ENCODE data around the gene HDAC4.

DNA sequence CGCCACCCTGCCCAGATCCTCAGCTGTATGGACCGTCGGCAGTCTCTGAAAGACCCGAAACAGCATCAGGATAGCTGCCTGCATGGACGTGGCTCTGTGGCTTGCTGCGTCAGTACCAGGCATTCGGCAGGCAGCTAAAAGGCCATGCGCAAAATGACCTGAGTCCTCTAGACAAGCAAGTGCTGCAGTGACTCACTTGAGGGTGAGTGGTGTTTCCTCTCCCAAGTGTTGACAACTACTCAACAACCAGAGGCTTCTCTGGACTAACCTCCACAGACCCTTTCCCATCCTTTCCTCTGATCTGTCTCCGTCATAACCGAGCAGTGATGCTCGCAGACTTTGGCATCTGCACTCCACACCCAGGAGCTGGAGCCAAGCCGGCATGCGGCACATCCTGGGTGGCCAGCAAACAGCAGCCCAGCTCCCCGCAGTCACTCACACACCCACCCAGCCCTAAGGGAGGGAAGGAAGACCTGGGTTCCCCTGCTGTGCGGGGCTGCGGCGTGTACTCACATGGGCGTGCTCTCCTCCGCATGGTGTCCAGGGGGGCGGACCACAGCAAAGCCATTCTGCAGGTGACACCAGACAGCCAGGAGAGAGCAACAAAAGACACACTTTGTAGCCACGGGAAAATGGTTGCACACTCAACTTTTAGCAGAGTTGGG lies 313.6 kb downstream of the HDAC4 start:
- TF ChIP-seq, protein P1, sequence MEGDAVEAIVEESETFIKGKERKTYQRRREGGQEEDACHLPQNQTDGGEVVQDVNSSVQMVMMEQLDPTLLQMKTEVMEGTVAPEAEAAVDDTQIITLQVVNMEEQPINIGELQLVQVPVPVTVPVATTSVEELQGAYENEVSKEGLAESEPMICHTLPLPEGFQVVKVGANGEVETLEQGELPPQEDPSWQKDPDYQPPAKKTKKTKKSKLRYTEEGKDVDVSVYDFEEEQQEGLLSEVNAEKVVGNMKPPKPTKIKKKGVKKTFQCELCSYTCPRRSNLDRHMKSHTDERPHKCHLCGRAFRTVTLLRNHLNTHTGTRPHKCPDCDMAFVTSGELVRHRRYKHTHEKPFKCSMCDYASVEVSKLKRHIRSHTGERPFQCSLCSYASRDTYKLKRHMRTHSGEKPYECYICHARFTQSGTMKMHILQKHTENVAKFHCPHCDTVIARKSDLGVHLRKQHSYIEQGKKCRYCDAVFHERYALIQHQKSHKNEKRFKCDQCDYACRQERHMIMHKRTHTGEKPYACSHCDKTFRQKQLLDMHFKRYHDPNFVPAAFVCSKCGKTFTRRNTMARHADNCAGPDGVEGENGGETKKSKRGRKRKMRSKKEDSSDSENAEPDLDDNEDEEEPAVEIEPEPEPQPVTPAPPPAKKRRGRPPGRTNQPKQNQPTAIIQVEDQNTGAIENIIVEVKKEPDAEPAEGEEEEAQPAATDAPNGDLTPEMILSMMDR (IDR thresholded peaks at IDR 0.05) = no peak
- TF ChIP-seq POLR2A (IDR thresholded peaks at IDR 0.05) (no peak), POLR2AphosphoS5 (IDR thresholded peaks at IDR 0.05; ENCODE audit: insufficient read depth in 1 of 2, low read depth in 1 of 2) (no peak)
